Gastrocnemius medialis (tissue), 4 donors: ENCODE data around the gene KDM2B. TPM values are rescaled to one million over a fixed set of nuclear protein-coding genes. Genes with fewer than 3 reads are reported as not detected.
"Not testable (repeated sequence)": the region's sequence is repeated elsewhere in the genome, so short reads cannot be mapped to it uniquely, and the experiment has no call there.

Experiments
- ATAC-seq, 2 donors: fragments of 150-250 bp; one replicate each; pipeline ENCODE4 v1.9.1; 2016
- DNase-seq, 2 donors: peaks; one replicate each; pipeline ENCODE4 v3.0.0-alpha.2; 2019
- H3K27ac ChIP-seq, 4 donors: fragments of 200-600 bp; sonication (generic); 1 replicate in 1 of 4; 2 replicates in 3 of 4; pipeline ENCODE4 v1.5.1; 2016 to 2018; ENCODE audit warnings: mild to moderate bottlenecking in 2 of 4, moderate library complexity in 1 of 4
- H3K27me3 ChIP-seq, 3 donors: fragments of 200-600 bp; sonication (generic) in 2 of 3; 1 replicate in 1 of 3; 2 replicates in 2 of 3; pipeline versions ENCODE4 v1.5.1 to v1.6.0; 2016 to 2019; ENCODE audit warnings: mild to moderate bottlenecking in 1 of 3, moderate library complexity in 1 of 3
- H3K36me3 ChIP-seq, 2 donors: fragments of 200-600 bp; sonication (generic) in 1 of 2; one replicate each; pipeline ENCODE4 v1.5.1; 2017 to 2018
- H3K4me1 ChIP-seq, 2 donors: fragments of 200-600 bp; sonication (generic) in 1 of 2; one replicate each; pipeline ENCODE4 v1.5.1; 2016 to 2017; ENCODE audit warnings: mild to moderate bottlenecking in 2 of 2
- H3K4me3 ChIP-seq, 4 donors: fragments of 200-600 bp; sonication (generic) in 3 of 4; 1 replicate in 1 of 4; 2 replicates in 3 of 4; pipeline ENCODE4 v1.5.1; 2016 to 2019; ENCODE audit warnings: mild to moderate bottlenecking in 2 of 4
- H3K9me3 ChIP-seq, 3 donors: fragments of 200-600 bp; sonication (generic) in 2 of 3; 1 replicate in 1 of 3; 2 replicates in 2 of 3; pipeline ENCODE4 v1.5.1; 2016 to 2019
- POLR2A ChIP-seq, 2 donors: fragments of 450-650 bp; IDR thresholded peaks; one replicate each; pipeline ENCODE4 v1.6.1; 2017; ENCODE audit warnings: antibody characterized with exemption in 2 of 2, mild to moderate bottlenecking in 2 of 2, moderate library complexity in 2 of 2
- in situ Hi-C, 4 donors: fragments of 200-750 bp; cut with MboI; loops; one replicate each; pipeline versions ENCODE4 v1.15.0 to v1.8.0; 2017; ENCODE audit warnings: low sequenced_read_pairs in 4 of 4
- intact Hi-C: fragments of 100-400 bp; cut with DNase I; formaldehyde crosslinking; loops from one replicate; pipeline ENCODE4 v1.15.1; 2023; ENCODE audit warnings: low total_unique reads
- total RNA-seq, 4 donors: library from RNA; depleted of rRNA; stranded (reverse); fragments of >200 nt; gene quantifications; one replicate each; pipeline versions ENCODE4 v1.1.0 to v1.2.3, GENCODE V29; 2016
- TF ChIP-seq, protein P1 (sequence below), 5 experiments: fragments of 450-650 bp in 3 of 5; fragments of 200-600 bp in 2 of 5; sonication (generic) in 2 of 5; IDR thresholded peaks in 4 of 5; conservative IDR thresholded peaks in 1 of 5; 1 replicate in 4 of 5; 2 replicates in 1 of 5; pipeline ENCODE4 v1.5.1; 2016 to 2019; ENCODE audit warnings: antibody characterized with exemption in 5 of 5, mild to moderate bottlenecking in 3 of 5, moderate library complexity in 3 of 5

KDM2B gene
- total RNA-seq, 4 donors from 2014 or later: 4.8 to 9.4 (median 8.3) TPM

DNA sequence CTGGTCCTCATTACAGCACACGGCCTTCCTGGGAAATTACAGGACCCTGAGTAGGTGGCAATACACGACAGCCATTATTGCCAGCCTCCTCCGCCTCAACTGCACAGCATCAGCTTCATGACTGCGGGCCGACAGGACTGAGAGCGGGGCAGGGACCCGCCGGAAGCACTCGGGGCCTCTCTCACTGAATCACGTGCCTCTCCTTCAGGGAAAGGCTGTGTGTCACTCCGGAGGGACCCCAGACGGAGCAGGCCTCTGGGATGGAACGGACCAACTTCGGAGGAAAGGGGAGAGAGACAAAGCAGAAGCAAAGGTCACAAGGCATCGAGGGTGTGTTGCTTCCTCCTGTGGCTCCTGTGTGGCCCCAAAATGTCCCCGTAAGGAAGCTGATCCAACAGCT is 90.9 kb downstream of the KDM2B start:
- intact Hi-C loops (no loop called here), in situ Hi-C loops (loop anchor here in 2 of 4 donors (10.0 kb wide), 1 partner anchor 185 kb away; no protein-coding TSS in a partner anchor)
- Histone ChIP-seq H3K4me1 (no peaks in the 10 kb centered on the region), H3K4me3 (no peak overlapping the region), H3K27ac (no peak overlapping the region), H3K36me3 (no peaks in the 10 kb centered on the region), H3K27me3 (no peaks in the 10 kb centered on the region), H3K9me3 (no peaks in the 10 kb centered on the region)
- ATAC-seq: no peak
- TF ChIP-seq, protein P1, sequence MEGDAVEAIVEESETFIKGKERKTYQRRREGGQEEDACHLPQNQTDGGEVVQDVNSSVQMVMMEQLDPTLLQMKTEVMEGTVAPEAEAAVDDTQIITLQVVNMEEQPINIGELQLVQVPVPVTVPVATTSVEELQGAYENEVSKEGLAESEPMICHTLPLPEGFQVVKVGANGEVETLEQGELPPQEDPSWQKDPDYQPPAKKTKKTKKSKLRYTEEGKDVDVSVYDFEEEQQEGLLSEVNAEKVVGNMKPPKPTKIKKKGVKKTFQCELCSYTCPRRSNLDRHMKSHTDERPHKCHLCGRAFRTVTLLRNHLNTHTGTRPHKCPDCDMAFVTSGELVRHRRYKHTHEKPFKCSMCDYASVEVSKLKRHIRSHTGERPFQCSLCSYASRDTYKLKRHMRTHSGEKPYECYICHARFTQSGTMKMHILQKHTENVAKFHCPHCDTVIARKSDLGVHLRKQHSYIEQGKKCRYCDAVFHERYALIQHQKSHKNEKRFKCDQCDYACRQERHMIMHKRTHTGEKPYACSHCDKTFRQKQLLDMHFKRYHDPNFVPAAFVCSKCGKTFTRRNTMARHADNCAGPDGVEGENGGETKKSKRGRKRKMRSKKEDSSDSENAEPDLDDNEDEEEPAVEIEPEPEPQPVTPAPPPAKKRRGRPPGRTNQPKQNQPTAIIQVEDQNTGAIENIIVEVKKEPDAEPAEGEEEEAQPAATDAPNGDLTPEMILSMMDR (IDR thresholded peaks at IDR 0.05 in 4 of 5, conservative IDR thresholded peaks at IDR 0.05 in 1 of 5): no peak
- TF ChIP-seq POLR2A (IDR thresholded peaks at IDR 0.05): no peak
- no peak for DNase-seq

DNA sequence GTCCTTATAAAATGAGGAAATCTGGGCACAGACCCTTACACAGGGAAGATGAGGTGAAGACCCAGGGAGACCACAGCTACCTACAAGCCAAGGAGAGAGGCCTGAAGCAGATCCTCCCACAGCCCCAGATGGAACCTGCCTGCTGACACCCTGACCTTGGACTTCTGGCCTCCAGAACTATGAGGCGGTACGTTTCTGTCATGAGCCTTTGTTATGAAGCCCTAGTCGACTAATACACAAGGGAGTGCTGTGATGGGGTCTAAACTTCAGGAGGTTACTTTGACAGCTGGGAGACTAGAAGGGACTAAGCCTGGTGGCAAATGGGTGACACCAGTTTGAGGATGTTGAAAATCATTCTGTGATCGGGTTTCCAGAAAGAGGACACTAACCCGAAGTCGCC is 95.9 kb downstream of the KDM2B start:
- Histone ChIP-seq H3K9me3 (no peaks in the 10 kb centered on the region), H3K4me3 (no peak overlapping the region), H3K27me3 (no peaks in the 10 kb centered on the region), H3K27ac (no peak overlapping the region), H3K4me1 (no peaks in the 10 kb centered on the region), H3K36me3 (no peaks in the 10 kb centered on the region)
- intact Hi-C loops (no loop called here), in situ Hi-C loops (no loop called here)
- no peak for DNase-seq
- no peak for ATAC-seq
- TF ChIP-seq POLR2A (IDR thresholded peaks at IDR 0.05): no peak
- TF ChIP-seq, protein P1 (IDR thresholded peaks at IDR 0.05 in 4 of 5, conservative IDR thresholded peaks at IDR 0.05 in 1 of 5): no peak

DNA sequence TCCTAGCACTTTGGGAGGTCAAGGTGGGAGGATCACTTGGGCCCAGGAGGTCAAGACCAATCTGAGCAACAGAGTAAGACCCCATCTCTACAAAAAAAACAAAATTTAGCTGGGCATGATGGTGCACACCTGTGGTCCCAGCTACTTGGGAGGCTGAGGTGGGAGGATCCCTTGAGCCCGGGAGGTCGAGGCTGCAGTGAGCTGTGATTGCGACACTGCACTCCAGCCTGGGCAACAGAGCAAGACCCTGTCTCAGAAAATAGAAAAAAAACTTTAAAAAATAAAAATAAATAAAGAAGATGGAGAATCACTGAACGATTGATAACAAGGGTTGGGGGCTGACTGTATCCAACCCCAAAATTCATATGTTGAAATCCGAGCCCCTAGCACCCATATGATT is 96.3 kb downstream of the KDM2B start:
- H3K36me3 ChIP-seq, intact Hi-C loops, H3K4me3 ChIP-seq, in situ Hi-C loops, DNase-seq, H3K9me3 ChIP-seq, H3K4me1 ChIP-seq, H3K27me3 ChIP-seq, H3K27ac ChIP-seq, ATAC-seq: not testable (repeated sequence)

DNA sequence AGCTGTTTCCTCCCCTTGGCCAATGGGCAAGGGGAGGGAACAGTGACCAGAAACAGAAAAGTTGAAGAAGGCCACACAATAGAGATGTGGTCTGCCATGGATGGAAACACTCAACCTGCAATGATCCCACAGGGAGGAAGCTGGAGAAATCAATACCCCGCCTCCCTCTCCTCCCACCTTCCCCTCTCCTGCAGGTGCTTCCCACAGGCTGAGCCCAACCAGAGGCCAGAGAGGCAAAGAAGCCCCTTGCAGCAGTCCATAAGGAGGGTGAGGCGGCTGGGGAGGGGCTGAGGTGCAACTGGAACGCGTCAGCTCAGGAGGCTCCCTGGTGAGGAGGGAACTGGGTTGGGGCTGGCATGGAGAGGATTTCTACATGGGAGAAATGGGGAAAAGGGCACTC is 96.9 kb downstream of the KDM2B start:
- in situ Hi-C loops: no loop called here
- intact Hi-C loops: no loop called here
- H3K4me1 ChIP-seq: no peaks in the 10 kb centered on the region
- no peaks in the 10 kb centered on the region for H3K9me3 ChIP-seq
- TF ChIP-seq, protein P1 (IDR thresholded peaks at IDR 0.05 in 4 of 5, conservative IDR thresholded peaks at IDR 0.05 in 1 of 5): no peak
- no peak for TF ChIP-seq POLR2A (IDR thresholded peaks at IDR 0.05)
- ATAC-seq (no peak), DNase-seq (no peak)
- H3K27me3 ChIP-seq: no peaks in the 10 kb centered on the region
- no peak overlapping the region for H3K27ac ChIP-seq
- H3K4me3 ChIP-seq: no peak overlapping the region
- H3K36me3 ChIP-seq: no peaks in the 10 kb centered on the region

DNA sequence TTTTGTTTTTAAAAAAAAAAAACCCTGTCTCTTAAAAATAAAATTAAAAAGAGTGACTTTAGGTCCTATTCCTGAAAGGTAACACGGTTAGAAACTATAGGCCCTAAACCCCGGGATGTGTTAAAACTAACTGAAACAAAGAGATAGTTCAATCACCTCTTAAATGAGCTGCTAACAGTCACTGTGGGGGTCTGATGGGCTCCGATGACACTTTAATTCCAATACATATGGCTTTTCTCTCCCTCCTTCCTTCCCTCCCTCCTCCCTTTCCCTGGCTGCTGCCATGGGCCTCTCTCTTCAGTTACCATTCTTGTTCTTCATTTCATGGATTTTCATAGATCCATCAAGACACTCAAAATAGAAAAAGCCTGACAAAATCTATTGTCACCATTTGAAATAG is 104.3 kb downstream of the KDM2B start:
- TF ChIP-seq, protein P1 (IDR thresholded peaks at IDR 0.05 in 4 of 5, conservative IDR thresholded peaks at IDR 0.05 in 1 of 5): no peak
- in situ Hi-C loops: no loop called here

More for the DNA sequence above, 104.3 kb downstream of the KDM2B start:
- Histone ChIP-seq H3K27ac (no peak overlapping the region), H3K4me3 (no peak overlapping the region), H3K36me3 (no peaks in the 10 kb centered on the region), H3K4me1 (peaks cover 0 to 5% of the 10 kb centered on the region in 2 donors), H3K9me3 (no peaks in the 10 kb centered on the region), H3K27me3 (no peaks in the 10 kb centered on the region)
- no peak for DNase-seq
- intact Hi-C loops: no loop called here
- no peak for ATAC-seq
